Endothelial cell of umbilical vein (primary cell): Measurements from ENCODE around the gene ZNF628.
"Not testable (repeated sequence)": the region's sequence is repeated elsewhere in the genome, so short reads cannot be mapped to it uniquely, and the experiment has no call there.

Experiments
- MAX ChIP-seq: IDR thresholded peaks from 2 replicates; pipeline ENCODE4 v1.6.1; 2011; ENCODE audit not compliant: insufficient read depth, insufficient read length
- POLR2A ChIP-seq: IDR thresholded peaks from 2 replicates; pipeline ENCODE4 v1.6.1; 2012; ENCODE audit warnings: low read depth, mild to moderate bottlenecking, control low read depth, low read length
- TF ChIP-seq, protein P1 (sequence below), 2 donors: IDR thresholded peaks; 1 replicate in 1 of 2; 2 replicates in 1 of 2; pipeline ENCODE4 v1.5.1; 2011; ENCODE audit warnings: low read length in 2 of 2, mild to moderate bottlenecking in 2 of 2, moderate library complexity in 2 of 2, control low read depth in 1 of 2, inconsistent platforms in 1 of 2, low read depth in 1 of 2; ENCODE audit not compliant: insufficient read depth in 1 of 2; ENCODE audit errors: extremely low read depth in 1 of 2

DNA sequence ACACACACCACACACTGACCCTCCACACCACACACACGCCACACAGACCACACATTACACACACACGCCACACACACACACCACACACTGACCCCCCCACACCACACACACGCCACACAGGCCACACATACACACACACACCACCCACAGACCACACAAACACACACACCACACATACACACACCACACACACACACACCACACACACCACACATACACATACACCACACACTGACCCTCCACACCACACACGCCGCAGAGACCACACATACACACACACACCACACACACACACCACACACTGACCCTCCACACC is 28.3 kb upstream of the ZNF628 start:
- TF ChIP-seq MAX, POLR2A: not testable (repeated sequence)
- TF ChIP-seq, protein P1, sequence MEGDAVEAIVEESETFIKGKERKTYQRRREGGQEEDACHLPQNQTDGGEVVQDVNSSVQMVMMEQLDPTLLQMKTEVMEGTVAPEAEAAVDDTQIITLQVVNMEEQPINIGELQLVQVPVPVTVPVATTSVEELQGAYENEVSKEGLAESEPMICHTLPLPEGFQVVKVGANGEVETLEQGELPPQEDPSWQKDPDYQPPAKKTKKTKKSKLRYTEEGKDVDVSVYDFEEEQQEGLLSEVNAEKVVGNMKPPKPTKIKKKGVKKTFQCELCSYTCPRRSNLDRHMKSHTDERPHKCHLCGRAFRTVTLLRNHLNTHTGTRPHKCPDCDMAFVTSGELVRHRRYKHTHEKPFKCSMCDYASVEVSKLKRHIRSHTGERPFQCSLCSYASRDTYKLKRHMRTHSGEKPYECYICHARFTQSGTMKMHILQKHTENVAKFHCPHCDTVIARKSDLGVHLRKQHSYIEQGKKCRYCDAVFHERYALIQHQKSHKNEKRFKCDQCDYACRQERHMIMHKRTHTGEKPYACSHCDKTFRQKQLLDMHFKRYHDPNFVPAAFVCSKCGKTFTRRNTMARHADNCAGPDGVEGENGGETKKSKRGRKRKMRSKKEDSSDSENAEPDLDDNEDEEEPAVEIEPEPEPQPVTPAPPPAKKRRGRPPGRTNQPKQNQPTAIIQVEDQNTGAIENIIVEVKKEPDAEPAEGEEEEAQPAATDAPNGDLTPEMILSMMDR (IDR thresholded peaks at IDR 0.05; ENCODE audit: extremely low read depth in 1 of 2, insufficient read depth in 1 of 2, low read depth in 1 of 2, low read length in 2 of 2), result not testable (repeated sequence)
